OCI-LY7 (cell line): ENCODE results near the gene GNB1L. TPM values are rescaled to one million over a fixed set of nuclear protein-coding genes. Genes with fewer than 3 reads are reported as not detected.

Source experiments
- BruUV-seq: library from RNA; stranded (reverse); fragments of 400-500 nt; replicated peaks from 2 replicates; lab custom pipeline; 2021; lab: Mats Ljungman, UMichigan
- CTCF ChIA-PET: fragments of 300-600 bp; sonication (Branson Sonifier 250); formaldehyde crosslinking; loops from one replicate; lab custom pipeline; 2022; ENCODE audit warnings: antibody characterized with exemption; ENCODE audit not compliant: unreplicated experiment; lab: Charles Lee
- POLR2A ChIA-PET: fragments of 300-600 bp; sonication (Branson Sonifier 250); formaldehyde crosslinking; loops from one replicate; lab custom pipeline; 2022; ENCODE audit warnings: antibody characterized with exemption; lab: Charles Lee
- DNase-seq: peaks from one replicate; pipeline ENCODE4 v3.0.0-alpha.2; 2015; ENCODE audit warnings: low spot score
- H2AFZ ChIP-seq: fragments of 200-600 bp; sonication (generic), shearing (Covaris generic); 2 replicates; pipeline ENCODE4 v1.6.1; 2014; ENCODE audit warnings: mild to moderate bottlenecking, antibody characterized with exemption, low read length, moderate library complexity
- H3K27ac ChIP-seq: fragments of 200-600 bp; sonication (generic); 2 replicates; pipeline ENCODE4 v1.5.1; 2014; ENCODE audit warnings: mixed run types, low read depth, mild to moderate bottlenecking, moderate library complexity, low read length, inconsistent platforms; ENCODE audit not compliant: poor library complexity, severe bottlenecking
- H3K36me3 ChIP-seq: fragments of 200-600 bp; sonication (generic); 2 replicates; pipeline ENCODE4 v1.6.1; 2014; ENCODE audit warnings: mild to moderate bottlenecking, antibody characterized with exemption, low read length, moderate library complexity, mixed read lengths; ENCODE audit not compliant: insufficient read depth
- H3K4me1 ChIP-seq: fragments of 200-600 bp; sonication (generic); 2 replicates; pipeline ENCODE4 v1.5.1; 2014; ENCODE audit warnings: mild to moderate bottlenecking, low read length; ENCODE audit not compliant: insufficient read depth, poor library complexity, severe bottlenecking
- H3K4me2 ChIP-seq: fragments of 200-600 bp; sonication (generic); 2 replicates; pipeline ENCODE4 v1.6.1; 2014; ENCODE audit warnings: mild to moderate bottlenecking, low read length
- H3K4me3 ChIP-seq: fragments of 200-600 bp; sonication (generic); 2 replicates; pipeline ENCODE4 v1.5.1; 2014; ENCODE audit warnings: mild to moderate bottlenecking, low read depth, low read length; ENCODE audit not compliant: poor library complexity, severe bottlenecking
- H3K79me2 ChIP-seq: fragments of 200-600 bp; sonication (generic); 2 replicates; pipeline ENCODE4 v1.6.1; 2016; ENCODE audit warnings: low read depth, mild to moderate bottlenecking, low read length, moderate library complexity, mixed read lengths; ENCODE audit not compliant: insufficient read depth
- H3K9me2 ChIP-seq: fragments of 200-600 bp; sonication (generic); 2 replicates; pipeline ENCODE4 v1.6.1; 2016; ENCODE audit warnings: mild to moderate bottlenecking, low read length, mixed read lengths; ENCODE audit not compliant: insufficient read depth
- H3K9me3 ChIP-seq: fragments of 200-600 bp; sonication (generic); 2 replicates; pipeline ENCODE4 v1.6.1; 2014; ENCODE audit warnings: mild to moderate bottlenecking, mixed run types, low read length, mixed read lengths
- H4K20me1 ChIP-seq: fragments of 200-600 bp; sonication (generic); 2 replicates; pipeline ENCODE4 v1.6.1; 2014; ENCODE audit warnings: mild to moderate bottlenecking, antibody characterized with exemption, low read length, moderate library complexity, mixed read lengths; ENCODE audit not compliant: insufficient read depth
- EZH2phosphoT487 ChIP-seq: fragments of 200-600 bp; sonication (generic); IDR thresholded peaks from 2 replicates; pipeline ENCODE4 v1.6.1; 2018; ENCODE audit warnings: low read depth, borderline replicate concordance, mild to moderate bottlenecking, mixed run types, antibody characterized with exemption, low read length, moderate library complexity, mixed read lengths
- intact Hi-C: fragments of 100-400 bp; cut with micrococcal nuclease; formaldehyde crosslinking; loops from one replicate; pipeline ENCODE4 v1.10.0; 2022; ENCODE audit not compliant: unreplicated experiment
- total RNA-seq, 2 experiments: library from RNA; depleted of rRNA in 1 of 2; stranded (reverse); fragments of >200 nt in 1 of 2; shearing (Covaris generic) in 1 of 2; gene quantifications; 2 replicates each; pipeline ENCODE4 v1.2.3, GENCODE V29; 2014 to 2022
- TF ChIP-seq, protein P1 (sequence below): fragments of 200-600 bp; sonication (generic); conservative IDR thresholded peaks from 2 replicates; pipeline ENCODE4 v1.5.1; 2014; ENCODE audit warnings: mild to moderate bottlenecking, antibody characterized with exemption, low read length, moderate library complexity, mixed read lengths

The GNB1L gene
- total RNA-seq, 2 experiments from 2014 or later = 13.1 to 26.7 TPM

DNA sequence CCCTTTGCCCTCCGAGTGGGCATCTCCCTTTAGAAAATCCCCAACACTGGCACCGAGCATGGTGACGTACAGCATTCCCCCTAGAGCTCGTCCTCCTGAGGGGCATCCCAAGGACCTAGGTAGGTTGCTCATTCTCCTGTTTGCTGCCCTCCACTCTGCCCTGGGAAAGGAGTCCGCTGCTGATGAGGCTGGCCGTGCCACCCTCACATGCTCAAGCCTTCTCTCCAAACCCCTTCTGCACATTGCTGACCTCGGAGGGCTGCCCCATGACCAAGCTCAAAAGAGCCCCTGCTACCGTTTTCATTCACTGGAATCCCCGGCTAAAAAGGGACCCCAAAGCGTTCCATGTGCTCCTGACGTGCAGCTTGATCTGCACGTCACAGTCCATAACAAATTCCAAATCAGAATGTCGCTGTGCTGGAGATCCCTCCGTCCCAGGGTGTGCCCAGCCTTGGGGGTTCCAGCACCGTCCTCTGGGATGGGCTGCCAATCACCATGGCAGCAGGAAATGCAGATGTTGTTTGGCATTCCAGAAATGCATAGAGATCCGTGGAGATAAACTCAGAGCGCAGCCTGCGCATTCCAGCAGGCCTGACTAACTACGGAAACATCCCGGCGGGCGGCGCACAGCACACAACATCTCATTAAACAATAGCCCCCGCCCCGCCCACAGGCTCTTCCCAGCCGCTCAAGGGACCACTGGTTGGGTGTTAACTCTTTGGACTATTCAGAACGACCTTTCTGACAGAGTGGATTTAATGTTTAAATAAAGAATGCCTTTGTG lies 26.3 kb upstream of the GNB1L start:
- no peak for DNase-seq
- Histone ChIP-seq H3K4me3 (no peak overlapping the region), H2AFZ (no peak overlapping the region), H3K79me2 (no peaks in the 10 kb centered on the region), H3K4me2 (no peak overlapping the region), H4K20me1 (no peaks in the 10 kb centered on the region), H3K27ac (no peak overlapping the region), H3K4me1 (peaks cover 13% of the 10 kb centered on the region), H3K9me2 (no peaks in the 10 kb centered on the region), H3K36me3 (no peaks in the 10 kb centered on the region), H3K9me3 (no peaks in the 10 kb centered on the region)
- no peak for TF ChIP-seq EZH2phosphoT487
- TF ChIP-seq, protein P1, sequence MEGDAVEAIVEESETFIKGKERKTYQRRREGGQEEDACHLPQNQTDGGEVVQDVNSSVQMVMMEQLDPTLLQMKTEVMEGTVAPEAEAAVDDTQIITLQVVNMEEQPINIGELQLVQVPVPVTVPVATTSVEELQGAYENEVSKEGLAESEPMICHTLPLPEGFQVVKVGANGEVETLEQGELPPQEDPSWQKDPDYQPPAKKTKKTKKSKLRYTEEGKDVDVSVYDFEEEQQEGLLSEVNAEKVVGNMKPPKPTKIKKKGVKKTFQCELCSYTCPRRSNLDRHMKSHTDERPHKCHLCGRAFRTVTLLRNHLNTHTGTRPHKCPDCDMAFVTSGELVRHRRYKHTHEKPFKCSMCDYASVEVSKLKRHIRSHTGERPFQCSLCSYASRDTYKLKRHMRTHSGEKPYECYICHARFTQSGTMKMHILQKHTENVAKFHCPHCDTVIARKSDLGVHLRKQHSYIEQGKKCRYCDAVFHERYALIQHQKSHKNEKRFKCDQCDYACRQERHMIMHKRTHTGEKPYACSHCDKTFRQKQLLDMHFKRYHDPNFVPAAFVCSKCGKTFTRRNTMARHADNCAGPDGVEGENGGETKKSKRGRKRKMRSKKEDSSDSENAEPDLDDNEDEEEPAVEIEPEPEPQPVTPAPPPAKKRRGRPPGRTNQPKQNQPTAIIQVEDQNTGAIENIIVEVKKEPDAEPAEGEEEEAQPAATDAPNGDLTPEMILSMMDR = no peak
- CTCF ChIA-PET = no interaction called here
- POLR2A ChIA-PET = no interaction called here
- intact Hi-C loops = no loop called here
- BruUV-seq = no TSS peak

DNA sequence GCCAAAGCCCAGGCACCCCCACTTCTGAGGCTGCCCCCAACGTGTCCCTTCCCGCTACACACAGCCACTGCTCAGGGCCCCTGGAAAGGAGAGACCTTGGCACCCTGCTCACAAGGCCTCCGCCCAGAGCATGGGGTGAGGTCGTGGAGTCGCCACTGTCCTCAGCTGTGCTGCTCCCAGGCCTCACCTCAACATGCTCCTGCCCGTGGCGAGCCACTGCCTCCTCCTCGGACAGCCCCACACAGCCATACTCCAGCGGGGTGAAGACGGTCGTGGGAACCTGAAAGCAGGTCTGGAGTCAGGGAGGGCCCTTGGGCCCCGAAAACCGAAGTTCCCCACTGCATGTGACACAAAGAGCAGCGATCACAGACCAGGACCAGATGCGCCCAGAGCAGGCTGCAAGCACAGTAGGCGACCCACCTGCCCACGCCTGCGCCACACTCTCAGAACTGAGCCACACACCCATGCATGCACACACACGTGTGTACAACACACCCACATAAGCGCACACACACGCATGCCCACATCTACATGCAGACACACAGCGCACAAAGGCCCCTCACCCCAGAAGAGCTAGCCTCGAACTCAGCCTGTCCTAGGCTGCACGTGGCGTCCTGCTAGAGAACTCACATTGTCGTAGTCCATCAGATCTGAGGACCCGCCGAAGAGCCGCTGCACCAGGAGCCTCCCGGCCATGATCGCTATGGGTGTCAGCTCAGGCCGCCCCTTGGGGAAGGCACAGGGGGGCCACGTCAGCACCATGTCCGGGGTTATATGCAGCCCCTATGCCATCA lies 25.5 kb upstream of the GNB1L start:
- H4K20me1 ChIP-seq = no peaks in the 10 kb centered on the region
- BruUV-seq = no TSS peak
- CTCF ChIA-PET = no interaction called here
- H3K36me3 ChIP-seq = no peaks in the 10 kb centered on the region
- intact Hi-C loops = no loop called here
- H3K79me2 ChIP-seq = no peaks in the 10 kb centered on the region
- H3K4me2 ChIP-seq = no peak overlapping the region
- no peak overlapping the region for H2AFZ ChIP-seq
- POLR2A ChIA-PET = no interaction called here
- no peak overlapping the region for H3K4me3 ChIP-seq
- no peak overlapping the region for H3K27ac ChIP-seq
- no peaks in the 10 kb centered on the region for H3K9me3 ChIP-seq
- H3K9me2 ChIP-seq = no peaks in the 10 kb centered on the region
- DNase-seq = no peak
- H3K4me1 ChIP-seq = peaks cover 5% of the 10 kb centered on the region
- no peak for TF ChIP-seq EZH2phosphoT487
- TF ChIP-seq, protein P1 = no peak

DNA sequence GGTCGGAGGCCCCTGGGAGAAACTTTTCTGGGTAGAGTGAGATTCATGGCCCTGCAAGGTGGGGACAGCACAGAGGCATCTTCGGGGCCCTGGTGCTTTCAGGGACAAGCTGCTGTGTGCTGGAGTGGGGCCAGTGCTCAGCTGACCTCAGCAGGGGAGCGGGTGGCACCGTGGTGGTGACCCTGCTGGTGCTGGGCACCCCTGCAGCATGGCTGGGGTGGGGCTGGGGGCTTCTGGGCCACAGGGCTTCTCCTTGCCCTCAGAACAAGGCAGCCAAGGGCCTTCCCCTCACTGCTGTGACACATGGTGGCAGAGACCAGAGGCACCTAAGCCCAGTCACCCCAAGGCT lies 24.9 kb upstream of the GNB1L start:
- DNase-seq = no peak
- TF ChIP-seq, protein P1 = no peak
- TF ChIP-seq EZH2phosphoT487 = no peak

More for the DNA sequence above, 24.9 kb upstream of the GNB1L start:
- no peaks in the 10 kb centered on the region for H3K79me2 ChIP-seq
- no peak overlapping the region for H3K27ac ChIP-seq
- no peaks in the 10 kb centered on the region for H3K9me2 ChIP-seq
- H3K4me2 ChIP-seq = no peak overlapping the region
- H4K20me1 ChIP-seq = no peaks in the 10 kb centered on the region
- H3K36me3 ChIP-seq = no peaks in the 10 kb centered on the region
- H3K9me3 ChIP-seq = no peaks in the 10 kb centered on the region
- no peak overlapping the region for H3K4me3 ChIP-seq
- intact Hi-C loops = no loop called here
- peaks cover under 1% of the 10 kb centered on the region for H3K4me1 ChIP-seq
- BruUV-seq = no TSS peak
- ChIA-PET POLR2A (no interaction called here), CTCF (no interaction called here)
- no peak overlapping the region for H2AFZ ChIP-seq
